Measurements from ENCODE around the gene GPRIN1. TPM values are rescaled to one million over a fixed set of nuclear protein-coding genes. Genes with fewer than 3 reads are reported as not detected.
A peak's percentile ranks its signal among the peaks of the same experiment; 100 is the strongest.
"Not testable (repeated sequence)": the region's sequence is repeated elsewhere in the genome, so short reads cannot be mapped to it uniquely, and the experiment has no call there.

Gene GPRIN1
- total RNA-seq, 1 donor from 2014 or later: 3.7 TPM

DNA sequence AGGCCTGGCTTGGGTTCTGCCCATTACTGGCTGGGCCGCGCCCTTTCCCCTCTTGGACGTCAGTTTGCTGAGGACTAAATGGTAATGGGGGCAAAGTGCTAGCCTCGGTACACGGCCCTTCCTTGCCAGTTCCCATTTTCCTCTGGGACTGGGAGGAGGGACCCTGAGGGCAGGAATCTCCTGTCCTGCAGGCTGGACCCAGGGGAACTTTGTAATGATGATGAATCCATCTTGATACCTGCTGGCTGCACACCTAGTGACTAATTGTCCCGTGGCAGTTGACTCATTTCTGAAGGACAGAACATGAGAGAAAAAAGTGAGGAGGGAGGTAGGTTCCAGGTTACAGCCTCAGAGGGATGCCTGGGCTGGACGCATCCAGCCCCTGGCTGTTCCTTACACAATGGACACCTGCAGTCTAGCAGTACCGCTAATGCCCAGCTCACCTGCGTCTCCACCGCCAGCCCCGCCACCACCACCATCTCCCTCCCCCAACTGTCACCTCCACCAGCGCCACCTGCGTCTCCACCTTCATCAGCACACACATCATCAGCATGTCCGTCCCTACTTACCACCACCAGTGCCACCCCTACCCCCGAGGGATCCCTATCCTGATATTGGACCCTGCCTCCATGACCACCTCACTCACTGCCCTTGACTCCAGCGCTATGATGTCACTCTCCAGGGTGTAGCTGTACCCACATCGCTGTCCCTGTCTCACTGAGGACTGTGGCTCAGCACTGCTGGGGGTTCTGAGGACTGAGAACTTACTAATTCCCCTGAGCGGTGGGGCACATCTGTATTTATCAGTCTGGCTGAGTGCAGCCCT, 56.5 kb downstream of the GPRIN1 start:
- H3K27ac Mint-ChIP-seq: no peak overlapping the region
- H3K36me3 Mint-ChIP-seq (ENCODE audit: low read depth): peaks cover 1% of the 10 kb centered on the region
- no peak for DNase-seq
- no peaks in the 10 kb centered on the region for H3K9me3 Mint-ChIP-seq
- no peak overlapping the region for H3K4me3 Mint-ChIP-seq
- intact Hi-C loops (cut with micrococcal nuclease): no loop called here
- peaks cover 30% of the 10 kb centered on the region for H3K4me1 Mint-ChIP-seq
- H3K27me3 Mint-ChIP-seq: no peaks in the 10 kb centered on the region

DNA sequence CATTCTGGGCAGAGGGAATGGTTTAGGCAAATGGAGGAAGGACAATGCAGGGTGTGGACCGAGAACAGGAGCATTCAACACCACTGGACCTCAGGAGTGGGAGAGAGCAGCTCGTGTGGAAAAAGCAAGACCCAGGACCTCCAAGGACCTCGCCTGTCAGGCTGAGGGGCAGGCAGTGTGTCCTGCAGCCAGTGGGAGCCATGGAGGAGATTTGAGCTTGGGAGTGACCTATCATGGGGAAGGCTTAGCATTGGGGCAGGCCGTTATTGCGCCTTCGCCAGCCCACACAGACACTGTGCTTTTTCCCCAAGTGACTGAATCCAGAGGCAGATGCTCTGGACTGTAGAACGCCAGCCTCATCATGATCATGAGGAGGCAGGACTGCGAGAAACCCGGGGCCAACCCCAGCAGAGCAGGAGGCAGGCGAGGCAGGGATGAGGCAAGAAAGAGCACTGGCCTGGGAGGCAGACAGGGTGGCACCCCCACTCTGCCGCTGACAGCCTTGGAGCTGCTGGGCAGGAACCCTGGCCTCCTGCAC, 57.6 kb downstream of the GPRIN1 start:
- Mint-ChIP-seq H3K4me3 (no peak overlapping the region), H3K4me1 (peaks cover 35% of the 10 kb centered on the region), H3K27me3 (no peaks in the 10 kb centered on the region), H3K9me3 (no peaks in the 10 kb centered on the region), H3K36me3 (ENCODE audit: low read depth) (peaks cover 1% of the 10 kb centered on the region), H3K27ac (no peak overlapping the region)
- no peak for DNase-seq
- intact Hi-C loops (cut with micrococcal nuclease): no loop called here

DNA sequence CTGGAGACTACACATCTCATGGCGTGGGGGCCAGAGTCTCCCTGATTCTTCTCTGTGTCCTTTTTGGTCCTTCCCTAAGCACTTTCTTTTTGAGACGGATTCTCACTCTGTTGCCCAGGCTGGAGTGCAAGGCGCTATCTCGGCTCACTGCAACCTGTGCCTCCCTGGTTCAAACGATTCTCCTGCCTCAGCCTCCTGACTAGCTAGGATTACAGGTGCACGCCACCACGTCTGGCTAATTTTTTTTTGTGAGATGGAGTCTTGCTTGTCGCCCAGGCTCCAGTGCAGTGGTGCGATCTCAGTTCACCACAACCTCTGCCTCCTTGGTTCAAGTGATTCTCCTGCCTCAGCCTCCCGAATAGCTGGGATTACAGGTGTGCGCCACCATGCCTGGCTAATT, 59.0 kb downstream of the GPRIN1 start:
- Mint-ChIP-seq H3K4me3 (peak overlapping the region; percentile 17), H3K4me1 (peaks cover 29% of the 10 kb centered on the region)
- H3K27ac Mint-ChIP-seq; intact Hi-C loops (cut with micrococcal nuclease); H3K36me3 Mint-ChIP-seq (ENCODE audit: low read depth); H3K9me3 Mint-ChIP-seq; DNase-seq; H3K27me3 Mint-ChIP-seq: not testable (repeated sequence)

DNA sequence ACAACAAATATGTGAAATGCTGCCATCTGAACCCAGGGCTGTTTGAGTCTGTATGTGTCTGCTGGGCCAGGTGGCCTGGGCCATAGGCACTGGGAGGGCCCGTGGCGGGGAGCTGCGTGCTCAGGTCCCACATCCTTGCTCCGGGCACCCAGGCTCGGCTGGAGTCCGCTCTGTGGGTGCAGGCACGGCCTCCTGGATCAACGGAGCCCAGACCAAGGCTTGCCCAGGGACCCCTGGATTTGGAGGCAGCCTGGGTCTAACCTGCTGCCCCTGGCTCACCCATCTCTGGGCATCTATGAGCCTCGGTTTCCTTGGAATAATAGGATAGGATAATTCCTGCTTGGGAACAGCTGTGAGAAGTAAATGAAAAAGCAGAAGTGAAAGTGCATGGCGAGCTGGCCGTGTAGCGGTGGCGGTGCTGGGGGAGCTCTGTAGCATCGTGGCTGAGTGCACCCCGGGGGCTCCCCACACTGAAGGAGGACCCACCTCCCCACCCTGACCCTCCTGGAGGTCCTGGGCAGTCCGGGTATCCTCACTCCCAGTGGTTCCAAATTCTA, 59.6 kb downstream of the GPRIN1 start:
- Mint-ChIP-seq H3K4me3 (peak overlapping the region; percentile 32), H3K9me3 (no peaks in the 10 kb centered on the region), H3K27ac (no peak overlapping the region), H3K27me3 (no peaks in the 10 kb centered on the region), H3K4me1 (peaks cover 25% of the 10 kb centered on the region), H3K36me3 (ENCODE audit: low read depth) (no peaks in the 10 kb centered on the region)
- intact Hi-C loops (cut with micrococcal nuclease): no loop called here
- no peak for DNase-seq

DNA sequence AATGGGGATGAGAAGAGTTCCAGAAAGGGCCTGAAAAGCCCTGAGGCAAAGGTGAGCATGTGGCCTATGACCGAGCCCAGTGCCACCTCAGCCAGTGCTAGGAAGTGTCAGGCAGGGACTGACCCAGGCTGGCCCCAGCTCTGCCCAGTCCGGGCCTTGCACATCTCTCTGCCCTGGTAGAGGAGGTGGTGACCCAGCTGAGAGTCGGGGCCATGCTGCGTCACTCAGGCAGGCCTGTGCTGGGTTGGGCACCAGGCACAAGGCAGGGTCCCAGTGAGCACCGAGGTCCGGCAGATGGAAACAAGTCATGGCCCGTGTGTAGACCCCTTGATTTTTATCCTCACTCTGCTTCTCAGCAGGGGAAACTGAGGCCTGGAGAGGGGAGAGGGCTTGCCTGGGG, 60.1 kb downstream of the GPRIN1 start:
- intact Hi-C loops (cut with micrococcal nuclease): no loop called here
- DNase-seq: no peak
- H3K27ac Mint-ChIP-seq: no peak overlapping the region
- no peaks in the 10 kb centered on the region for H3K36me3 Mint-ChIP-seq (ENCODE audit: low read depth)
- H3K27me3 Mint-ChIP-seq: no peaks in the 10 kb centered on the region
- H3K4me1 Mint-ChIP-seq: peaks cover 21% of the 10 kb centered on the region
- H3K9me3 Mint-ChIP-seq: no peaks in the 10 kb centered on the region
- H3K4me3 Mint-ChIP-seq: no peak overlapping the region

DNA sequence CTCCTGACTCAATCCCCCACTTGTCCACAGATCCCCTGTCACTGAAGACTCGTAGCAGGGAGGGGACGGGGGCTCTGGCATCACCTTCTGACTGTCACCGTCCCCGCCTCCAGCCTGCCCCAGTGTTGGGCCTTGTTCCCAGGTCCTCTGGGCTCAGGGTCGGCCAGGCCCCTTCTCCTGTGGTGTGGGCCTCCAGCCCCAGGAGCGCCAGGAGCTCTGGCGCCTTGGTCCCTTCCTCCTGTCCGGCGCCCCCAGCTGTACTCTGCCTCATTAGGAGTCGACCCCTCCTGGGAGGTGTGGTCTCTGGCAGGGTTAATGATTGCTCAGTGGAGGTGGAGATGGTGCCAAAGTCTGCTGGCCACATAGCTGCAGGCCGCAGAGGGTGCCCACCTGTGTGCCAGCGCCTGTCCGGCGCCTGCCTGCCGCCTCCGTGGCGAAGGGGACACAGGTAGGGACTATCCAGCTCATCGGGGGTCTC, 61.0 kb downstream of the GPRIN1 start, which contains the start of gene CDHR2:
CDHR2 (plus strand) TSS at position 376 of the 478 bp plus-strand sequence. CDS start 16,011 bp downstream, outside the sequence.
- DNase-seq: no peak
- Mint-ChIP-seq H3K4me1 (peaks cover 23% of the 10 kb centered on the region), H3K36me3 (ENCODE audit: low read depth) (no peaks in the 10 kb centered on the region), H3K27ac (no peak within 1 kb of the TSS), H3K9me3 (no peaks in the 10 kb centered on the region), H3K27me3 (no peaks in the 10 kb centered on the region), H3K4me3 (no peak within 1 kb of the TSS)
- intact Hi-C loops (cut with micrococcal nuclease): no loop called here

DNA sequence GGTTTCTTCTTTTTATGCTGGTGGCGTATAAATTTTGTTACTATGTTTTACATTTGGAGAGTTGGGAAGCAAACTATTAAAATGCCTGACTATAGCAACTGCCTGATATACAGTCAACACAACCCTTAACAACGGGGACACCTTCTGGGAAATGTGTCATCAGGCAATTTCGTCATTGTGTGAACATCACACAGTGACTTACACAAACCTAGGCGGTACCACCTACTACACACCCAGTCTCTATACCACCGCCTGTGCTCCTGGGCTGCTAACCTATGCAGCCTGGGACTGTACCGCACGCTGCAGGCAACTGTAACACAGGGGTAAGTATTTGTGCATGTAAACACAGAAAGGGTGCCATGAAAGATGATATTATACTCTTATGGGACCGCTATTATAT, 62.2 kb downstream of the GPRIN1 start:
- Mint-ChIP-seq H3K4me1 (peaks cover 16% of the 10 kb centered on the region), H3K4me3 (no peak overlapping the region)
- intact Hi-C loops (cut with micrococcal nuclease): no loop called here

More for the DNA sequence above, 62.2 kb downstream of the GPRIN1 start:
- Mint-ChIP-seq H3K27me3 (no peaks in the 10 kb centered on the region), H3K27ac (peak overlapping the region; percentile 47), H3K36me3 (ENCODE audit: low read depth) (no peaks in the 10 kb centered on the region), H3K9me3 (no peaks in the 10 kb centered on the region)
- DNase-seq: no peak

Other genes starting within 250 kb of the GPRIN1 start
- 55.5 and 59.7 TPM in 2 replicates for gene KIAA1191, start 248.4 kb downstream of the GPRIN1 start, total RNA-seq
- gene ARL10, start 244.7 kb downstream of the GPRIN1 start, total RNA-seq: 18.1 and 22.2 TPM in 2 replicates
- gene NOP16, start 221.6 kb downstream of the GPRIN1 start, total RNA-seq: 109 and 114 TPM in 2 replicates
- gene HIGD2A, start 221.4 kb downstream of the GPRIN1 start, total RNA-seq: 96.4 and 104 TPM in 2 replicates
- gene CLTB, start 193.6 kb downstream of the GPRIN1 start, total RNA-seq: 71.5 and 76.2 TPM in 2 replicates
- gene FAF2, start 161.8 kb downstream of the GPRIN1 start, total RNA-seq: 42.8 and 43.9 TPM in 2 replicates
- 71.4 and 74.0 TPM in 2 replicates for gene RNF44, start 72.8 kb downstream of the GPRIN1 start, total RNA-seq
- gene CDHR2, start 60.8 kb downstream of the GPRIN1 start, total RNA-seq: 0.35 and 0.45 TPM in 2 replicates
- gene SNCB, start 20.4 kb upstream of the GPRIN1 start, total RNA-seq: not detected in 2 replicates
- gene EIF4E1B, start 20.5 kb upstream of the GPRIN1 start, total RNA-seq: not detected in 2 replicates
- 29.3 and 32.0 TPM in 2 replicates for gene TSPAN17, start 37.3 kb upstream of the GPRIN1 start, total RNA-seq
- gene UNC5A, start 200.4 kb upstream of the GPRIN1 start, total RNA-seq: not detected in 2 replicates